ENCODE data around the gene PPP1R18.
A peak's percentile ranks its signal among the peaks of the same experiment; 100 is the strongest.
"Not testable (repeated sequence)": the region's sequence is repeated elsewhere in the genome, so short reads cannot be mapped to it uniquely, and the experiment has no call there.

Gene PPP1R18

GRCh38 chr6:30719791-30720737, 33.6 kb upstream of the PPP1R18 start, which contains the start of gene TUBB:
TUBB (plus strand) TSS chr6:30720352; CDS start chr6:30720507, 155 bp downstream.
- DNase-seq, result peak; percentile 94 to 97

DNA sequence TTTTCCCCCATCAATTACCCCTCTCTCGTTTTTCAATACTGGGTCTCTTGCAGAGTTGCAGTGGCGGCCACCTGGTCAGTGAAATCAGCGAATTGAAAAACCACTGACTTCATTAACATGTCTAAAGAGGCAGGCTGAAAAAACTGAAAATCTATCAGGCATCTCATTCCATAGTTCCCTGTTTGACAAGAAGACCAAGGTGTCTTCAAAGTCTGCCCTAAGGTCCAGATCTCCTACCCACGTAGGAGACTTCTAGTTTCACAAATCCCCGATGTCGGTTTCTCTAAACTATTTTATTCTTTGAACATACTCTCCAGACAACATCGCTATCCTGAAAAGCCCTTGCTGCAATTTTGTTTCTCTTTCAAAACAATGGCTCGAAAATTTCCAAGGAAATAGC, 32.9 kb upstream of the PPP1R18 start:
- no peak for DNase-seq

DNA sequence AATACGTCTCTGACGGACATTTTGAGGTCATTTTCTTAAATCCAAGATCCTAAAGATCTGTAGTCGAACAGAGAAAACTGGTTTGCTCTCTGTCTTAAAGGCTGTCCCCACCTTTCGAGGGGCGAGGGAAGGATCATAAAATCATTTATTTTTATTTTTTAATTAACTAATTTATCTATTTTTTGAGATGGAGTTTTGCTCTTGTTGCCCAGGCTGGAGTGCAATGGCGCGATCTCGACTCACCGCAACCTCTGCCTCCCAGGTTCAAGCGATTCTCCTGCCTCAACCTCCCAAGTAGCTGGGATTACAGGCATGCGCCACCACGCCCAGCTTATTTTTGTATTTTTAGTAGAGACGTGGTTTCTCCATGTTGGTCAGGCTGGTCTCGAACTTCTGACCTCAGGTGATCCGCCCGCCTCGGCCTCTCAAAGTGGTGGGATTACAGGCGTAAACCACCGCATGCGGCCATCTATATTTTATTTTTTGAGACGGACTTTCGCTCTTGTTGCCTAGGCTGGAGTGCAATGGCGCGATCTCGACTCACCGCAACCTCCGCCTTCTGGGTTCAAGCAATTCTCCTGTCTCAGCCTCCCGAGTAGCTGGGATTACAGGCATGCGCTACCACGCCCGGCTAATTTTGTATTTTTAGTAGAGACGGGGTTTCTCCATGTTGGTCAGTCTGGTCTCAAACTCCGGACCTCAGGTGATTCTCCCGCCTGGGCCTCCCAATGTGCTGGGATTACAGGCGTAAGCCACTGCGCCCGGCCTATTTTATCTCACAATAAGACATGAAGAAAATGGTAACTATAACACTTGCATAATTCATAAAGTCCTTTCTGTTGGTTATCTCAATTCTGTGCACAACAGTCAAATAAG, 31.6 kb upstream of the PPP1R18 start:
- DNase-seq, result not testable (repeated sequence)

GRCh38 chr6:30717129-30717844, 30.8 kb upstream of the PPP1R18 start, which contains the start of gene MDC1:
MDC1 (minus strand) TSS chr6:30717281; CDS start chr6:30715175, 2,106 bp downstream.
- peak; percentile 99 for DNase-seq

GRCh38 chr6:30716879-30717128, 30.4 kb upstream of the PPP1R18 start:
- DNase-seq, result no peak

- no peak for DNase-seq
These were observed 27.8 kb upstream of the PPP1R18 start for GRCh38 chr6:30714263-30714662.

DNA sequence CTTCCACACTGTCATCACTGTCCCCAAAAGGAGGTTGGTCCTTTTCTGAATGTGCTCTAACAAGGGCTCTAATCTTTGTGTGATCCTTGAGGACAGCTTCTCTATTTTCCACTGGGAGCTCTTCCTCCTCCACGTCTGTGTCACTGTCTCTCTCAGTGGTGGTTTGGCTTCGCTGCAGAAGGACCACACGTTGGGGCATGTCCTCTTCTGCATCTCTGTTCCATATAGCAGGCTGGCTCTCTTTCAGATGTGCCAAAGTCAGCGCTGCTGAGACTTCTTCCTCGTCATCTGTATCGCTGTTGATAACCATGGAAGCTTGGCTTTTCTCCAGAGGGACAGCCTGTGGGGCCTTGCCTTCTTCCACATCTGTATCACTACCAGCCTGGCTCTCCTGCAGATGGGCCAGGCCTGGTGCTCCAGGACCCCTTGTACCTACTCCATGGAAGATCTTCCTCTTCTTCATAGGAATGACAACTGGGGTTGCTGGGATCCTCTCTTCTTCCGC, 26.0 kb upstream of the PPP1R18 start:
- DNase-seq, result no peak

GRCh38 chr6:30711758-30712380, 25.4 kb upstream of the PPP1R18 start:
- no peak for DNase-seq

DNA sequence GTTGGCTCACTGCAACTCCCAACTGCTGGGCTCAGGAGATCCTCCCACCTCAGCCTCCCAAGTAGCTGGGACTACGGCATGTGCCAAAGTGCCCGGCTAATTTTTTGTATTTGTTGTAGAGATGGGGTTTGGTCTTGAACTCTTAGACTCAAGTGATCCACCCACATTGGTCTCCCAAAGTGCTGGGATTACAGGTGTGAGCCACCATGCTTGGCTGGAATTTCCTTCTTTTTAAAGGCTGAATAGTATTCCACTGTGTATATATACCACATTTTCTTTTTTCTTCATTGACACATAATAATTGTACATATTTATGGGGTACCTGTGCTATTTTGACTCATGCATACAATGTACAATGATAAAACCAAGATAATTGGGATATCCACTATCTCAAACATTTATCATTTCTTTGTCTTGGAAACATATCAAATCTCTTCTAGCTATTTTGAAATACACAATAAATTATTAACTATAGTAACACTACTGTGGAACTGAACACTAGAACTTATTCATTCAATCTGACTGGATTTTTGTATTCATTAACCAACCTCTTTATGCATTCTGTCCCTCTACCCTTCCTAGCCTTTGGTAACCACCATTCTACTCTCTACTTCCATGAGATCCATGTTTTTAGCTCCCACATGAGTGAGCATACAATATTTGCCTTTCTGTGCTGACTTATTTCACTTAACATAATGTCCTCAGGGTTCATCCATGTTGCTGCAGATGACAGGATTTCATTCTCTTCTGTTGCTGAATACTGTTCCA, 22.8 kb upstream of the PPP1R18 start:
- no peak for DNase-seq

DNA sequence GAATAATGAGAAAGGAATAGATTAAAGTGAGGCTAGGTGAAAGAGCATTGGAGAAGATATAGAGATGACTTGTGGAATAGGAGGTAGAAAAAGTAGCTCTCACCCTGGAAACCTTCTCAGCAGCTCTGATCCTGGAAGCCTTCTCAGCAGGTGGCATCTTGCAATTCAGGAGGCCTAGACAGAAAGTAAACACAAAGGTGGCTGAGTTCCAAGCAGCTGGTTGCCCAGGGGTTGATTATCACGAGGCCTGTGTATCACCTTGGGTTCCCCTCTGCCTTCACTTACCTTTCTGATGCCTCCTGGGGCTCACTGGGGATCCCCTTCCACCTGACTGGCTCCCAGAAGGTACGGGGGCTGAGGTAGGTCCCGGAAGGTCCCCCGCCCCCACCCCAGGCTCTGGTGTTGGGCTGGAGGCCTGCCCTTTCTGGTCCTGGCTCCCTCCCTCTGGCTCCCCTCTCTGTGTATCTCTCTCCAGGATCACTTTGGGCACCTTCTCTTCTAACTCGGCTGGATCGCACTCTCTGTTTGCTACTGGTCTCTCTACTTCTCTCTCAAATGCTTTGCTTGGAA, 20.9 kb upstream of the PPP1R18 start:
- no peak for DNase-seq

DNA sequence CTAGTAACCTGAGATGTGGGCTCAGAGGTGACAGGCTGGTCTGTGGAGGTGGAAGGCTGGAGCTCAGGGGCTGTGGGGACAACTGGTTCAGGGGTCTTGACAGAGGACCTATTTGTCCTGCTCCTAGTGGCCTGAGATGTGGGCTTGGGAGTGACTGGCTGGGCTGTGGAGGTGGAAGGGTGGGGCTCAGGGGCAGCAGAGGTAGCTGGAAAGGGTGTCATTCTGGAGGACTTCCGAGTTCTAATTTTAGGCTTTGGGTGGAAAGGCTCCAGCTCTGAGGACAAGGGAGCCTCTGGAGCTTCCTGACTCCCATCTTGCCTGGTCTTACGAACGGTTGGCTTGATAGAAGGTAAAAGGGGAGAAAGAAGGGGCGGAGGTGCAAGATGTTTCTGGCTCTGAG, 19.2 kb upstream of the PPP1R18 start:
- no peak for DNase-seq

- no peak for DNase-seq
These were observed 17.4 kb upstream of the PPP1R18 start for GRCh38 chr6:30703821-30704220.

GRCh38 chr6:30703011-30703410, 16.6 kb upstream of the PPP1R18 start:
- no peak for DNase-seq

DNA sequence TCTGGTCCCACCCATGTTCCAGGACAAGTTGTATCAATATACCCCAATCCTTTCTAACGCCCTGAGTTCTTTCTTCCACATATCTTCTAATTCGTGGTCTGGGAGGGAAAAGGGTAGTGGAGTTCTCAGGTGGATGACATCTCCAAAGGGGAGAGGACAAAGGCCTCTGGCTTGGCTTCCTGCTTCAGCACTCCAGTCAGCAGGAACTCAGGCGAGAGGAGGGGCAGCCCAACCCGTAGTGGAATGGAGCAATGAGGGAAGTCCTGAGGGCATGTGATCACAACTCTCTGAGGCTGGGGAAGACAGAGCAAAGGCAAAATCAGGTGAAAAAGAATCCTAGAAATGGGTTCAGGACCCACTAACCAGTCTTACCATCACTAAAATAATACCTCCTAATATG, 13.9 kb upstream of the PPP1R18 start:
- no peak for DNase-seq

GRCh38 chr6:30696432-30696831, 10.0 kb upstream of the PPP1R18 start:
- no peak for DNase-seq

GRCh38 chr6:30691208-30691847, 4.9 kb upstream of the PPP1R18 start:
- DNase-seq, result no peak

DNA sequence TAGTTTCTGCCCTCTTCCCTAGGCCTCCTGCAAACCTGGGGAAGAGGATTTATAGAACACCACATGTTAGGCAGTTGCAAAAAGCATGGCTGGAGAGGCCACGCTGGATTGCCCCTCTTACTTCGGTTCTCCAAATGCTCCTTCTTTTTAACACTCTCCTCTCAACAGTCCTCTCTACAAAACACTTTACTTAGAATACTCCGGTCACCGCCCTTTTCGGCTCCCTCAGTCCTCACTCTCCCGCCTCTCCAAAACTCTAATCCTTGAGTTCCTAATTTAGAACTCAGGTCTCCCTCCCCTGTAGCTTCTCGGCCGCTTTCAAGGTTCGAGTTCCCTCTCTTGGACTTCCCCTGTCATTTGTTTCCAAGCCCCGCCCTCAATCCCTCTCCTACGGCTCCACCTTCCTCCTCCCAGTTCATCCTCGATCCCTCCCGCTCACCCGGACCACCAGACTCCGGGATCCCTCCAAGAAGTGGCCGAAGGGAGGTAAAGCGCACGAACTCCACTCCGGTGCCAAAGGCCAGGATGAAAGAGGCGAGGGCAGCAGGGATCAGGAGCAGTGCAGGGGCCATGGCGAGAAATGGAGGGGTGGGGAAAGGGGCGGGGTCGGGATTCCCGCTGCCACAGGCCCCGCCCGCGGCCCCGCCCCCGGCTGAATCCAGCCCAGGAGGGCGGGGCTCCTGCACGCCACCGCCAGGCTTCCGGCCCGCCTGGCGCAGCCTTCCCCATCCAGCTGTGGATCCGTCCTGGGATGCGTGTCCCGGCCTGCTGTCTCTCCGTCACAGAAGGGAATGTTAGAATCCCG, 4.2 kb upstream of the PPP1R18 start, which contains the start of gene NRM:
Gene NRM, minus strand, starts transcription at position 582 of the 805 bp plus-strand sequence. Its CDS starts 10 bp downstream, at position 572.
- peak; percentile 87 to 92 for DNase-seq

DNA sequence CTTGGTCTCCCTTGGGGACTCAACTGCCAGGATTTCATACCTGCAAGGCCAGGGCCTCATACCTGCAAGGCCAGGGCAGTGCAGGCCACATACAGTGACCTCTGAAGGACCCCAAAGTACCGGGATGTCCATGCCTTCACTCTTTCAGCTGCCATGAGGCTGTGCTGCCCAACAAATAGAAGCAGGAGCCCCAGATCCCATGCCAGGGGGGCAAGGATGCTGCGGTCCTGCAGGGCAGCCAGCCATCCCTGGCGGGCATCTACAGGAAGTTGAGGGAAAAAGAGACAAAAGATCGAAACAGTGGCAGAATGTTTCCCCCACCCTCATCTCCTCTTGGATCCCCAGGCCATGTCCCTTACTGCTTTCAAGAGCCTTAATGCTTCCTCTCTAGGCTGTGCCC, 3.5 kb upstream of the PPP1R18 start:
- no peak for DNase-seq

GRCh38 chr6:30689022-30689865, 2.8 kb upstream of the PPP1R18 start:
- DNase-seq, result no peak
